Measurements from ENCODE around the gene STRA8.

Gene STRA8

GRCh38 chr7:135281363-135281949, 47.8 kb downstream of the STRA8 start:
- no peak for DNase-seq (ENCODE audit: low spot score)
- Histone ChIP-seq H3K4me1 (ENCODE audit: insufficient read depth, poor library complexity, severe bottlenecking) (peaks cover 9% of the 10 kb centered on the region), H3K9me3 (ENCODE audit: severe bottlenecking) (no peaks in the 10 kb centered on the region), H3K27ac (ENCODE audit: poor library complexity, severe bottlenecking) (peak overlapping the region; percentile 56), H3K36me3 (ENCODE audit: low read depth) (no peaks in the 10 kb centered on the region), H3K4me3 (ENCODE audit: severe bottlenecking) (no peak overlapping the region), H3K27me3 (ENCODE audit: insufficient read depth, poor library complexity, severe bottlenecking) (no peaks in the 10 kb centered on the region)
- TF ChIP-seq, protein P1, sequence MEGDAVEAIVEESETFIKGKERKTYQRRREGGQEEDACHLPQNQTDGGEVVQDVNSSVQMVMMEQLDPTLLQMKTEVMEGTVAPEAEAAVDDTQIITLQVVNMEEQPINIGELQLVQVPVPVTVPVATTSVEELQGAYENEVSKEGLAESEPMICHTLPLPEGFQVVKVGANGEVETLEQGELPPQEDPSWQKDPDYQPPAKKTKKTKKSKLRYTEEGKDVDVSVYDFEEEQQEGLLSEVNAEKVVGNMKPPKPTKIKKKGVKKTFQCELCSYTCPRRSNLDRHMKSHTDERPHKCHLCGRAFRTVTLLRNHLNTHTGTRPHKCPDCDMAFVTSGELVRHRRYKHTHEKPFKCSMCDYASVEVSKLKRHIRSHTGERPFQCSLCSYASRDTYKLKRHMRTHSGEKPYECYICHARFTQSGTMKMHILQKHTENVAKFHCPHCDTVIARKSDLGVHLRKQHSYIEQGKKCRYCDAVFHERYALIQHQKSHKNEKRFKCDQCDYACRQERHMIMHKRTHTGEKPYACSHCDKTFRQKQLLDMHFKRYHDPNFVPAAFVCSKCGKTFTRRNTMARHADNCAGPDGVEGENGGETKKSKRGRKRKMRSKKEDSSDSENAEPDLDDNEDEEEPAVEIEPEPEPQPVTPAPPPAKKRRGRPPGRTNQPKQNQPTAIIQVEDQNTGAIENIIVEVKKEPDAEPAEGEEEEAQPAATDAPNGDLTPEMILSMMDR (IDR thresholded peaks at IDR 0.05; ENCODE audit: poor library complexity, severe bottlenecking), result peak; percentile 98
- peak; percentile 92 for ATAC-seq (ENCODE audit: low read depth)

DNA sequence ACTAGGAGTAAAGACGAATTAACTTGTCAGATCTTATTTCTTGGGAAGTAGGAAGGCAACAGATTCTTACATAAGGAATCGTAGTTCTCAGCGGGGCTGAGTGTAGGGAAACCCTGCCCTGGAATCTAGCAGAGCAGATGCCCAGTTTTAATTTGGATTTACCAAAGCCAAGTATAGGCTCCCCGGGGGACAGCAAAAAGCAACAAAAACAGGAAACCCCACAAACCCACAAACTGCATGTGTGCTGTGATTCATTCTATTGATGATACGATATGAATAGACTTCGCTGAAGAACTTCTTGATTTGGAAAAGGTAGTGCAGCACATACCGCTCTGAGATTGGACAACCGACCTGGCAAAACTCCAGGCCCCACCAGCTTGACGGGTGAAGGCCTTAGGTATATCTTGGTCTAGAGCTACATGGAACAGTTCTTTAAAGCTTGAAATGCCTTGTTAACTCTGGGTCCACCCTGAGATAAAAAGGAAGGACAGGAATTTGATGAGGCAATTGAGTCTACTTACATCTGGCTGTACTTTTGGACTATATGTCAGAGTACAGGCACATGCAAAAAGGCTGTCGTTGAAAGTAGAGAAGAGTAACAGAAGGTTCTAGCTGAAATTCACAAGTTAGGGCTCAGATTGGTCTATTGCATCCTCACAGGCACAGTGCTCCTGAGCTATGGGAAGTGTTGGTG, 49.1 kb downstream of the STRA8 start:
- Histone ChIP-seq H3K9me3 (ENCODE audit: severe bottlenecking) (no peaks in the 10 kb centered on the region), H3K27me3 (ENCODE audit: insufficient read depth, poor library complexity, severe bottlenecking) (no peaks in the 10 kb centered on the region), H3K27ac (ENCODE audit: poor library complexity, severe bottlenecking) (peak overlapping the region; percentile 56), H3K36me3 (ENCODE audit: low read depth) (no peaks in the 10 kb centered on the region), H3K4me1 (ENCODE audit: insufficient read depth, poor library complexity, severe bottlenecking) (peaks cover 9% of the 10 kb centered on the region), H3K4me3 (ENCODE audit: severe bottlenecking) (no peak overlapping the region)
- TF ChIP-seq, protein P1 (IDR thresholded peaks at IDR 0.05; ENCODE audit: poor library complexity, severe bottlenecking), result no peak
- DNase-seq (ENCODE audit: low spot score) (no peak), ATAC-seq (ENCODE audit: low read depth) (no peak)

DNA sequence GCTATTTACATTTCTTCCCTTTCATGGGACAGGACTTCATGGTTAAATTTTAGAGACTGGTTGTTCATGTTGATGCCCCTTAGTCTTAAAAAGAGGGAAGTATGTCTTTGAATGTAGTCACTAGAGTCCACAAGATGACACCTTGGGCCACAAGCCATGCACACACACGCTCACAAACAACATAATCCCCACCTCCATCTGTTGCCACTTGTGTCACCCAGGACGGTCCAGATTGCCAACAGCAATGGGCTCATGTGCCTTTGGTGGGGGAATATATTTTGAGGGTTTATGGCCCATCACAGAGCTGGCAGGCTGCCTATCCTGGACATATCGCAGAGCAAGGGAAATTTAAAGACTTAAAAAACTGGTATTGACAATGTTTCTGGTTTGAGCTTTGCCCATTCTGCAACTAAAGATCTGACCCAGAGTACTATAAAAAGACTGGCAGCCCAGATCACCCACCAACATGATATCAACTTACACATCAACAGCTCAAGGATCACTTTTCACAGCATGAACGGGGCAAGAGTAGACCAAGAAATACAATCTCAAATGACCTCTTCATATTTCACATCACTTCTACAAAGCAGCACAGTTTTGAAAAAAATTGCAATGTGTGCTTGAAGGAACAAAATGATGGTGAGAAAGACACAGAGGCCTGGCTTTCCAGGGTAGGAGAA, 50.5 kb downstream of the STRA8 start:
- H3K4me3 ChIP-seq (ENCODE audit: severe bottlenecking), result no peak overlapping the region
- no peak for ATAC-seq (ENCODE audit: low read depth)
- TF ChIP-seq, protein P1 (IDR thresholded peaks at IDR 0.05; ENCODE audit: poor library complexity, severe bottlenecking), result no peak
- DNase-seq (ENCODE audit: low spot score), result no peak
- H3K4me1 ChIP-seq (ENCODE audit: insufficient read depth, poor library complexity, severe bottlenecking), result peaks cover 9% of the 10 kb centered on the region
- H3K9me3 ChIP-seq (ENCODE audit: severe bottlenecking), result no peaks in the 10 kb centered on the region
- H3K27ac ChIP-seq (ENCODE audit: poor library complexity, severe bottlenecking), result no peak overlapping the region
- H3K27me3 ChIP-seq (ENCODE audit: insufficient read depth, poor library complexity, severe bottlenecking), result no peaks in the 10 kb centered on the region
- H3K36me3 ChIP-seq (ENCODE audit: low read depth), result no peaks in the 10 kb centered on the region

DNA sequence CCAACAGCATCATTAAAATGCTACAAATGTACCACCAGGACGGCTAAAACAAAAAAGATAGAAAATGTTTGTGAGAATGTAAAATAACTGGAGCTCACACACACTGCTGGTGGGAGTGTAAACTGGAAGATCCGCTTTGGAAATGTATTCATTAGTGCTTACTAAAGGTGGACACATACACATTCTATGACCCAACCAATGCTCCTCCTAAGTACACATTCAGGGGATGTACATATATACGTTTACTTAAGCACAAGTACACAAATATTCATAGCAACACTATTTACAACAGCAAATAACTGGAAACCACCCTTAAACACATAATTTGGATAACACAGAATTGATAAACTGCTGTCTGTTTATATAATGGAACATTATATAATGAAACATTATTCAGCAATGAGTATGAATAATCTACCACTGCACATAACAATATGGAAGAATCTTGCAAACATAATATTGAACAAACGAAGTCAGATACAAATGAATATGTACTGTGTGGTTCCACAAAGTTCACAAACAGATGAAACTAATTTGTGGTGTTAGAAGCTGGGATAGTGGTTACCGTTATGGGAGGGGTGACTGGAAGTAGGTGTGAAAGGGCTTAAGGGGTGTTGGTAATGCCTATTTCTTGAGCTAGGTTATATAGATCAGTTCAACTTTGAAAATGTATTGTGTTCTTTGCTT, 52.1 kb downstream of the STRA8 start:
- DNase-seq (ENCODE audit: low spot score) (no peak), ATAC-seq (ENCODE audit: low read depth) (no peak)
- Histone ChIP-seq H3K36me3 (ENCODE audit: low read depth) (no peaks in the 10 kb centered on the region), H3K27ac (ENCODE audit: poor library complexity, severe bottlenecking) (no peak overlapping the region), H3K4me3 (ENCODE audit: severe bottlenecking) (no peak overlapping the region), H3K9me3 (ENCODE audit: severe bottlenecking) (no peaks in the 10 kb centered on the region), H3K4me1 (ENCODE audit: insufficient read depth, poor library complexity, severe bottlenecking) (peaks cover 9% of the 10 kb centered on the region), H3K27me3 (ENCODE audit: insufficient read depth, poor library complexity, severe bottlenecking) (no peaks in the 10 kb centered on the region)
- TF ChIP-seq, protein P1 (IDR thresholded peaks at IDR 0.05; ENCODE audit: poor library complexity, severe bottlenecking), result no peak

All from RWPE2 (cell line).